Activated CD8-positive, alpha-beta T cell treated with anti-CD3 and anti-CD28 coated beads, Interleukin-2, amount 10 ng/mL, durations not matched to agents 7 days and 5 days (primary cell): ENCODE results near the gene CD37. TPM values are rescaled to one million over a fixed set of nuclear protein-coding genes. Genes with fewer than 3 reads are reported as not detected.
"Not testable (repeated sequence)": the region's sequence is repeated elsewhere in the genome, so short reads cannot be mapped to it uniquely, and the experiment has no call there.

Source experiments
- ATAC-seq: fragments of 150-1000 bp; cut with Tn5 transposase; one replicate; pipeline ENCODE4 v1.10.0; 2021; ENCODE audit warnings: moderate library complexity
- CTCF ChIA-PET: fragments of 350-600 bp; sonication (Branson Sonifier 250); formaldehyde crosslinking; loops from one replicate; lab custom pipeline; 2021; ENCODE audit warnings: antibody characterized with exemption; lab: Charles Lee
- POLR2A ChIA-PET: fragments of 350-600 bp; sonication (Branson Sonifier 250); formaldehyde crosslinking; loops from one replicate; lab custom pipeline; 2021; ENCODE audit warnings: antibody characterized with exemption; lab: Charles Lee
- DNase-seq: peaks from one replicate; pipeline ENCODE4 v3.0.0-alpha.2; 2020
- H3K27ac Mint-ChIP-seq: one replicate; pipeline ENCODE4 v1.8.0; 2021; ENCODE audit warnings: mild to moderate bottlenecking, mixed read lengths
- H3K27me3 Mint-ChIP-seq: one replicate; pipeline ENCODE4 v1.8.0; 2021; ENCODE audit warnings: low read depth, mixed read lengths
- H3K36me3 Mint-ChIP-seq: one replicate; pipeline ENCODE4 v1.8.0; 2021; ENCODE audit warnings: low read depth, mixed read lengths
- H3K4me1 Mint-ChIP-seq: one replicate; pipeline ENCODE4 v1.8.0; 2021; ENCODE audit warnings: low read depth, mixed read lengths
- H3K4me3 Mint-ChIP-seq: one replicate; pipeline ENCODE4 v1.8.0; 2021; ENCODE audit warnings: mild to moderate bottlenecking, mixed read lengths
- H3K9me3 Mint-ChIP-seq: one replicate; pipeline ENCODE4 v1.8.0; 2022; ENCODE audit warnings: mixed read lengths; ENCODE audit not compliant: insufficient read depth
- total RNA-seq, 2 experiments: library from RNA; stranded (reverse); gene quantifications; one replicate each; pipeline ENCODE4 v1.2.3, GENCODE V29; 2021

Gene CD37
- total RNA-seq, 2 experiments from 2014 or later = 162 to 176 TPM

DNA sequence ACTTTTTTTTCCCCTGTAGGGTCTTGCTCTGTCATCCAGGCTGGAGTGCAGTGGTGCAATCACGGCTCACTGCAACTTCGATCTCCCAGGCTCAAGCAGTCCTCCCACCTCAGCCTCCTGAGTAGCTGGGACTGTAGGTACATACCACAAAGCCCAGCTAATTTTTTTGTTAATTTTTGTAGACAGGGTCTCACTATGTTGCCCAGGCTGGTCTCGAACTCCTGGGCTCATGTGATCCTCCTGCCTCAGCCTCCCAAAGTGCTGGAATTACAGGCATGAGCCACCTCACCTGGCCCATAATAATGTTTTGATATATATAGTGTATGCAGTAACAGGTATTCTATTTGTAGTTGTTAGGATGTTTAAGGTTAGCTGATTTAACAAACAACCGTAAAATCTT, 4.0 kb upstream of the CD37 start:
- peaks cover 66% of the 10 kb centered on the region for H3K4me1 Mint-ChIP-seq
- DNase-seq, POLR2A ChIA-PET, H3K27me3 Mint-ChIP-seq, H3K9me3 Mint-ChIP-seq, H3K4me3 Mint-ChIP-seq, ATAC-seq: not testable (repeated sequence)
- CTCF ChIA-PET = interaction anchor here (0.6 to 1.8 kb wide), 4 partner anchors 10 to 60 kb away, joined by 4 to 7 read pairs (median 4); no protein-coding TSS in a partner anchor
- peaks cover 46% of the 10 kb centered on the region for H3K36me3 Mint-ChIP-seq
- H3K27ac Mint-ChIP-seq = peak overlapping the region; percentile 18

DNA sequence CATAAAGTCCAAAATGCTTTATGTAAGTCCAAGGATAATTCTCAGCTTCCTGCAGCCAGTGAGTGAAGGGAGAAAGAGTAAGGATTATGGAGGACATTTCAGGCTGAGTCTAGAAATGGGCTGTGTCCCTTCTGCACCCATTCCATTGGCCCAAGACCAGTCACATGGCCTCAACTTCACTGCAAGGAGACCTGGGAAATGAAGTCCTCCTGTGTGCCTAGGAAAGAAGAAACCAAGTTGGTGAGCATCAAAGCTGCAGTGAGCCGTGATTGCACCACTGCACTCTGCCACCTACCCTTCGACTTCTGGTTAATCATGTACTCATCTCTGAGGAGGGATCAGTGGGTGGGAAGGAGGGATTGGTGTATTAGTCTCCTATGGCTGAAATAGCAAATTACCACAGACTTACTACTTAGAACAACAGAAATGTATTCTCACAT, 3.6 kb upstream of the CD37 start:
- H3K4me3 Mint-ChIP-seq = no peak overlapping the region
- H3K27ac Mint-ChIP-seq = peak overlapping the region; percentile 18
- peaks cover 47% of the 10 kb centered on the region for H3K36me3 Mint-ChIP-seq
- peaks cover 67% of the 10 kb centered on the region for H3K4me1 Mint-ChIP-seq
- CTCF ChIA-PET = interaction anchor here (0.6 to 1.8 kb wide), 5 partner anchors 11 to 60 kb away, joined by 3 to 7 read pairs (median 4); no protein-coding TSS in a partner anchor
- peak; percentile 79 for DNase-seq
- ATAC-seq = peak; percentile 73
- no peaks in the 10 kb centered on the region for H3K27me3 Mint-ChIP-seq
- POLR2A ChIA-PET = interaction anchor here (1.1 kb wide), 1 partner anchor 40 kb away, joined by 3 read pairs; no protein-coding TSS in a partner anchor
- H3K9me3 Mint-ChIP-seq = no peaks in the 10 kb centered on the region

DNA sequence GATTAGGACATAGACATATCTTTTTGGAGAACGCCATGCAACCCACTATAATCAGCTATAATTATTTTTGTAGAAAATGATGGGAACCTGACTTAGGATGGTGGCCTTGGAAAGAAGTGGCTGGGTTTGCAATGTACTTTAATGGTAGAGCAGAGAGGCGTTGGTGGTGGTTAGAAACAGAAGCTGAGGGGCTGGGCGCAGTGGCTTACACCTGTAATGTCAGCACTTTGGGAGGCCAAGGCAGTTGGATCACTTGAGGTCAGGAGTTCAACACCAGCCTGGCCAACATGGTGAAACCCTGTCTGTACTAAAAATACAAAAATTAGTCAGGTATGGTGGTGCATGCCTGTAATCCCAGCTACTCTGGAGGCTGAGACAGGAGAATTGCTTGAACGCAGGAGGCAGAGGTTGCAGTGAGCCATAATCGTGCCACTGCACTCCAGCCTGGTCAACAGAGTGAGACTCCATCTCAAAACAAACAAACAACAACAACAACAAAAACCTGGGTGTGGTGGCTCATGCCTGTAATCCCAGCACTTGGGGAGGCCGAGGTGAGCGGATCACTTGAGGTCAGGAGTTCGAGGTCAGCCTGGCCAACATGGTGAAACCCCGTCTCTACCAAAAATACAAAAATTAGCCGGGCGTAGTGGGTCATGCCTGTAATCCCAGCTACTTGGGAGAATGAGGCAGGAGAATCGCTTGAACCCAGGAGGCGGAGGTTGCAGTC, 2.4 kb upstream of the CD37 start:
- not testable (repeated sequence) for H3K9me3 Mint-ChIP-seq, ATAC-seq, DNase-seq, H3K27me3 Mint-ChIP-seq
- Mint-ChIP-seq H3K27ac (peak overlapping the region; percentile 94), H3K36me3 (peaks cover 51% of the 10 kb centered on the region), H3K4me3 (peak overlapping the region; percentile 82), H3K4me1 (peaks cover 74% of the 10 kb centered on the region)
- ChIA-PET POLR2A (interaction anchor here (0.5 to 1.4 kb wide), 4 partner anchors 41 to 343 kb away, joined by 3 to 4 read pairs (median 3); partner anchors contain the start of gene GFY), CTCF (interaction anchor here (1.0 to 2.5 kb wide), 6 partner anchors 12 to 333 kb away, joined by 3 to 9 read pairs (median 3); no protein-coding TSS in a partner anchor)

DNA sequence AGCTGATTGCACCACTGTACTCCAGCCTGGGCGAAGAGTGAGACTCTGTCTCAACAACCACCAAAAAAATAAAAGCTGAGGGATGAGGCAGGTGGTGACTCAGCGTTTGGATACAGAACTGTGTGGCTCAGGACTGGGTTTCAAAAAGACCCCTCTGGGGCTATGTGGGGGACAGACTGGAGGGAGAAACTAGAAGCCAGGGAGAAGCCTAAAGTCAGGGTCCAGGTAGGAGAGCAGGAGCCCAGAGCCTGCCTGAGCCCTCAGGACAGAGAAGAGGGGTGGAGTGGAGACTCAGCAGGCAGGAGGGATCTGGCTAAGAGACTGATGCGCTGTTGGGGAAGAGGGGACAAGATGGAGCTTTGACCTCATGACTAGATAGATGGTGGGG, 1.8 kb upstream of the CD37 start:
- ChIA-PET CTCF (interaction anchor here (1.1 to 2.5 kb wide), 5 partner anchors 11 to 334 kb away, joined by 3 to 9 read pairs (median 3); no protein-coding TSS in a partner anchor), POLR2A (interaction anchor here (0.5 to 1.8 kb wide), 6 partner anchors 11 to 343 kb away, joined by 3 to 6 read pairs (median 3); partner anchors contain the start of gene GFY)
- peak overlapping the region; percentile 82 for H3K4me3 Mint-ChIP-seq
- ATAC-seq (no peak), DNase-seq (no peak)
- peaks cover 51% of the 10 kb centered on the region for H3K36me3 Mint-ChIP-seq
- no peaks in the 10 kb centered on the region for H3K9me3 Mint-ChIP-seq
- H3K4me1 Mint-ChIP-seq = peaks cover 74% of the 10 kb centered on the region
- peak overlapping the region; percentile 94 for H3K27ac Mint-ChIP-seq
- no peaks in the 10 kb centered on the region for H3K27me3 Mint-ChIP-seq

DNA sequence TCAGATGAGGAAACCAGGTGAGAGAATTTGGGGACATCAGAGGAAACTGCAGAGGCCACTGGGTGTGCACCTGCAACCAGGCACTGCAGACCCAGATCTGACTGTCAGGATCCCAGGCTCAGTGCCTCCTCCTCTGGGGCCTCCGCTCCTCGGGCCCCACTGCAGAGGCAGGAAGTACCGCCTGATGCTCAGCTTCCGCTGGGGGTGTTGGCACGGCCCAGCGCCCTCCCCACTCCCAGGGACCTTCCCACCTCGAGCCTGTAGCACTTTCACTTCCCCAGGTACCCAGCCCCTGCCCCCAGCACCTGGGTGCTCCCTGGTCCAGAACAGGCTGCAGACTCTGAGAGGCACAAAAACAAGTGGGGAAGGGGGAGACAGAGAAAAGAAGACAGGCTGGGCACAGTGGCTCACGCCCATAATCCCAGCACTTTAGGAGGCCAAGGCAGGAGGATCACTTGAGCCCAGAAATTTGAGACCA, 1.4 kb upstream of the CD37 start:
- Mint-ChIP-seq H3K4me1 (peaks cover 76% of the 10 kb centered on the region), H3K27me3 (no peaks in the 10 kb centered on the region), H3K27ac (peak overlapping the region; percentile 94), H3K36me3 (peaks cover 51% of the 10 kb centered on the region), H3K4me3 (peak overlapping the region; percentile 82), H3K9me3 (no peaks in the 10 kb centered on the region)
- POLR2A ChIA-PET = interaction anchor here (0.6 to 1.8 kb wide), 5 partner anchors 10 to 112 kb away, joined by 3 to 6 read pairs (median 3); partner anchors contain the start of gene GFY
- CTCF ChIA-PET = interaction anchor here (1.1 to 2.5 kb wide), 5 partner anchors 11 to 334 kb away, joined by 3 to 9 read pairs (median 3); no protein-coding TSS in a partner anchor
- ATAC-seq (peak; percentile 73), DNase-seq (peak; percentile 80)

DNA sequence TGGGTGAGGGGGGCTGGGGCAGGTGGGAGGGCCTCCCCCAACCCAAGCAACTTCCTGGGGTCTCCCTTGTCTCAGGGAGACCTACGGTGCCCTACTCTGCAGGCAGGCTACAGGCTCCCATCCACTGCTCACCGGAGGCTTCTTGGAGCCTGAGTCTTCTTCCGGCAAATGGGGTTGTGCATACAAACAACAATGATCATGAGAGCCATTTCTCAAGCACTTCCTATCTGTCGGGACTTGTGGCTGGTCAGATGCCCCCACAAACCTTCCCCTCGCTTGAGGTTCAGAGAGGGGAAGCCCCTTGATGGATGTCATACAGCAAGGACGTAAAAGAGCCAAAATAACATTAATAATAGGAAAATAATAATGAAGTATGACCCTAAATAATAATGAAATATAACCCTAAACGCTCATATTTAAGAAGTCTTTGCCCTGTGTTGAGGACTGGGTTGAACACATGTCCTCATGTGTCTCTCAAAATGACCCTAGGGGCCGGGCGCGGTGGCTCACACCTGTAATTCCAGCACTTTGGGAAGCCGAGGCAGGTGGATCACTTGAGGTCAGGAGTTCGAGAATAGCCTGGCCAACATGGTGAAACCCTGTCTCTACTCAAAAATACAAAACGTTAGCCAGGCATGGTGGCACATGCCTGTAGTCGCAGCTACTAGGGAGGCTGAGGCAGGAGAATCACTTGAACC, 727 bp downstream of the CD37 start:
- peaks cover 54% of the 10 kb centered on the region for H3K36me3 Mint-ChIP-seq
- peak overlapping the region; percentile 98 for H3K27ac Mint-ChIP-seq
- H3K4me3 Mint-ChIP-seq = peak overlapping the region; percentile 97
- H3K27me3 Mint-ChIP-seq = no peaks in the 10 kb centered on the region
- DNase-seq = peak; percentile 61
- no peaks in the 10 kb centered on the region for H3K9me3 Mint-ChIP-seq
- peaks cover 78% of the 10 kb centered on the region for H3K4me1 Mint-ChIP-seq
- POLR2A ChIA-PET = interaction anchor here (1.0 to 1.6 kb wide), 3 partner anchors 18 to 135 kb away, joined by 3 to 4 read pairs (median 3); no protein-coding TSS in a partner anchor
- CTCF ChIA-PET = interaction anchor here (0.7 to 1.4 kb wide), 5 partner anchors 34 to 221 kb away, joined by 3 to 4 read pairs (median 3); partner anchors contain the start of genes FLT3LG and LIN7B
- peak; percentile 49 for ATAC-seq

DNA sequence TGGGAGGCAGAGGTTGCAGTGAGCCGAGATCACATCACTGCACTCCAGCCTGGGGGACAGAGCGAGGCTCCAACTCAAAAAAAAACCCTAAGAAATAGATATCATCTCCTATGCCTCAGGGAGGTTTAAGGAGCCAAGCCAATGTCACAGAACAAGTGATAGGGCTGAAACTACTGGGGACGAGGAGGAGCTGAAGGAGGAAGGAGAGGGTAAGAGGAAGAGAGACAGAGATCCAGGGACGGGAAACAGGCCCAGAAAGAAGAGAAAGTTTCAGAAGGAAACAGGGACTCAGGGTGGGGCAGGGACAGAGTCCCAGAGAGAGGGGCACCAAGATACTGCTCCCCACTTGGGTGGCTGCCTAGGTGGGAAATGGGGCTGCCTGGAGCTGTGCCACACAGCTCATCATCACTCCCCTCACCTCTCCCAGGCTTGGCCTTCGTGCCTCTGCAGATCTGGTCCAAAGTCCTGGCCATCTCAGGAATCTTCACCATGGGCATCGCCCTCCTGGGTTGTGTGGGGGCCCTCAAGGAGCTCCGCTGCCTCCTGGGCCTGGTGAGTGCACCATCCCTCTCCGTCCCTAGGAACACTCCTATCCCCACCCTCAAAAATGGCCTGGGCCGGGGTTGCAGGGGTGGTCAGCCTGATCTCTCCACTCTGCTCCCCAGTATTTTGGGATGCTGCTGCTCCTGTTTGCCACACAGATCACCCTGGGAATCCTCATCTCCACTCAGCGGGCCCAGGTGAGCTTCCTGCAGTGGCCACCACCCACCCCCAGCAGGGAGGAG, 1.5 kb downstream of the CD37 start:
- H3K4me3 Mint-ChIP-seq = peak overlapping the region; percentile 97
- H3K9me3 Mint-ChIP-seq = no peaks in the 10 kb centered on the region
- no peak for DNase-seq
- peaks cover 48% of the 10 kb centered on the region for H3K36me3 Mint-ChIP-seq
- POLR2A ChIA-PET = interaction anchor here (1.0 kb wide), 1 partner anchor 78 kb away, joined by 3 read pairs; no protein-coding TSS in a partner anchor
- H3K4me1 Mint-ChIP-seq = peaks cover 71% of the 10 kb centered on the region
- H3K27me3 Mint-ChIP-seq = no peaks in the 10 kb centered on the region
- CTCF ChIA-PET = interaction anchor here (0.7 to 1.2 kb wide), 2 partner anchors 35 to 138 kb away, joined by 3 to 6 read pairs; no protein-coding TSS in a partner anchor
- peak overlapping the region; percentile 98 for H3K27ac Mint-ChIP-seq
- ATAC-seq = no peak

DNA sequence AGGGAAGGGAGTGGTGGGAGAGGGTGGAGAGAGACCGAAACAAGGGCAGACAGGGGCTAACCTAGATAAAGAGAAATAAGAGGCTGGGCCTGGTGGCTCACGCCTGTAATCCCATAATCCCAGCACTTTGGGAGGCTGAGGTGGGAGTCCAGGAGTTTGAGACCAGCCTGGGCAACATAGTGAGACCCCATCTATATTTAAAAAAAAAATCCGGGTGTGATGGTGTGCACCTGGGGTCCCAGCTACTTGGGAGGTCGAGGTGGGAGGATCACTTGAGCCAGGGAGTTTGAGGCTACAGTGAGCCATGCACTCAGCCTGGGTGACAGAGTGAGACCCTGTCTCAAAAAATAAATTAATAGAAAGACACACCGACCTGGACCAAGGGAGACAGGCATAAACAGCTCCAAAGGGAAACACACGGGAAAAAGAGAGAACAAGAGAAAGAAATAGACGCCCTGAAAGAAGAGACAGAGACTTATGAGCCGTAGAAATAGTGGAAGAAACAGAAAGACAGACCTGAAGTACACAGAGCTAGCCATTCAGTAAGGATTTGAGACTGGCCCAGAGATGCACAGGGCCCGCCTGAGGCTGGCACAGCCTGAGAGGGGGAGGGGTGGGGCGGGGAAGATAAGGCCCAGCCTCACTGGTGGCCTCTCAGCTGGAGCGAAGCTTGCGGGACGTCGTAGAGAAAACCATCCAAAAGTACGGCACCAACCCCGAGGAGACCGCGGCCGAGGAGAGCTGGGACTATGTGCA, 2.2 kb downstream of the CD37 start:
- peaks cover 43% of the 10 kb centered on the region for H3K36me3 Mint-ChIP-seq
- POLR2A ChIA-PET = interaction anchor here (1.0 kb wide), 1 partner anchor 79 kb away, joined by 3 read pairs; no protein-coding TSS in a partner anchor

DNA sequence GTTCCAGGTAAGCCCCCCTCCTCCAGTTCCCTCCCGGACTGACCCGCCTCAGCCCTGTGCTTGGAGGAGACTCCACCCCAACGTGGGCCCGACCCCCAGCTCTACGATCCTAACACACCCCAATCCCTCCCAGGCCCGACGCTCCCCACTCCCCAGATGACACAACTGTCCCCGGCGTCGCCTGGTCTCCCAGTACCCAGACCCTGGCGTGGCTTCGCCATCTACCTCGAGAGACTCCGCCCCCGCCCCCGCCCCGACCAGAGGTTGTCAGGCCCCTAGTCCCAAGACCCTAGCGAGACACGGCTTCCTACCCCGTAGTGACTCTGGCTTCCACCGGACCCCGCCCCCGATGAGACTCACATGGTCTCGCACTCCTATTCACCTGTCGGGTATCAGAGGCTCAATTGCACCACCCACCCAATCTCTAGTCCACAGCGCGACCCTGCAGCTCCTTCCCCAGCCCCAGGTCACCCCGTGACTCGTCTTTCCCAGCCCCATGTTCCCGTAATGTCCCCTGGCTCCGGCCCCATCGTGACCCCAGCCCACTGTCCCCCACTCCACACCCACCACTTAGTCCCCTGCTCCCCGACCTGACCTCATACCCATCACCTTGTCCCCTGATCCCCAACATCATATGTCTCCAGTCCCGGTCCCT, 2.9 kb downstream of the CD37 start:
- H3K9me3 Mint-ChIP-seq = no peaks in the 10 kb centered on the region
- peaks cover 43% of the 10 kb centered on the region for H3K36me3 Mint-ChIP-seq
- CTCF ChIA-PET = no interaction called here
- peaks cover 56% of the 10 kb centered on the region for H3K4me1 Mint-ChIP-seq
- H3K27ac Mint-ChIP-seq = no peak overlapping the region
- POLR2A ChIA-PET = no interaction called here
- DNase-seq (no peak), ATAC-seq (no peak)
- H3K27me3 Mint-ChIP-seq = no peaks in the 10 kb centered on the region
- H3K4me3 Mint-ChIP-seq = no peak overlapping the region

More for the DNA sequence above, 2.2 kb downstream of the CD37 start:
- peak overlapping the region; percentile 68 for H3K27ac Mint-ChIP-seq
- DNase-seq (no peak), ATAC-seq (no peak)
- H3K4me1 Mint-ChIP-seq = peaks cover 63% of the 10 kb centered on the region
- peak overlapping the region; percentile 43 for H3K4me3 Mint-ChIP-seq
- H3K27me3 Mint-ChIP-seq = no peaks in the 10 kb centered on the region
- H3K9me3 Mint-ChIP-seq = no peaks in the 10 kb centered on the region
- CTCF ChIA-PET = interaction anchor here (1.2 kb wide), 1 partner anchor 139 kb away, joined by 6 read pairs; no protein-coding TSS in a partner anchor
